HG02973 (cell line): ENCODE measurements around the gene SEC62.
"Not testable (repeated sequence)": the region's sequence is repeated elsewhere in the genome, so short reads cannot be mapped to it uniquely, and the experiment has no call there.

Source experiments
- ATAC-seq: cut with Tn5 transposase; IDR thresholded peaks from one replicate; pipeline ENCODE4 v1.9.1; 2021; ENCODE audit warnings: moderate library complexity; ENCODE audit not compliant: unreplicated experiment

SEC62 gene

GRCh38 chr3:170012683-170013400 is 46.2 kb downstream of the SEC62 start:
- no peak for ATAC-seq

DNA sequence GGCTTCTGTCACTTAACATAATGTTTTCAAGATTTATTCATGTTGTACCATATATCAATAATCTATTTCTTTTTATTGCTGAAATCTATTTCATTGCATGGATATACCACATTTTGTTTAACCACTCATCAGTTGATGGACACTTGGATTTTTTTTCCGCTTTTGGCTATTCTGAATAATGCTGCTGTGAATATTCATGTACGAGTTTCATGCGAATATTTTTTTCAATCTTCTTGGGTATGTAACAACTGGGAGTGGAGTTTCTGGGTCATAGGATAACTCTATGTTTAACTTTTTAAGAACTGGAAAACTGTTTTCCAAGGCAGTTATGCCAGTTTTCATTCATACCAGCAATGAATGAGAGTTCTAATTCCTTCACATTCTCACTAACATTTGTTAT is 49.5 kb downstream of the SEC62 start:
- ATAC-seq = no peak

- ATAC-seq = not testable (repeated sequence)
These were observed 52.7 kb downstream of the SEC62 start for GRCh38 chr3:170019306-170019705.

- ATAC-seq = no peak
These were observed 54.5 kb downstream of the SEC62 start for GRCh38 chr3:170021083-170021482.

DNA sequence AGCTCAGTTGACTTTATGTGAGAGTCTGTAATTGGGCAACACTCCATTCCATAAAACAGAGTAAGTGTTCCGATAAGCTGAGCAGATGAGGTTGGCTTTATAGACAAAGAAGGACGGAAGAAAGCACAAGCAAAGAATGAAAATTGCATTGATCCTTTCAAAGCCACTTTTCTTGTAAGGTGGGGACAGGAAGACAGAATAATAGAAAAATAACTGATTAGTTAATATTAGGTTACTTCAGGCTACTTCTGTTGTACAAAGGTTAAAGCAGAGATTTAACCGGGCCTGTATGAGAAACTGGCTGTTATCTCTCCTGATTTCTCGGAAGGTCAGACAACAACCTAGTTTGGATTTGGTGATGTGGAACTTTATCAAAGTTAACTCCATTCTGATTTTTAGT is 55.7 kb downstream of the SEC62 start:
- ATAC-seq = no peak

- ATAC-seq = no peak
These were observed 56.6 kb downstream of the SEC62 start for GRCh38 chr3:170023165-170023564.

DNA sequence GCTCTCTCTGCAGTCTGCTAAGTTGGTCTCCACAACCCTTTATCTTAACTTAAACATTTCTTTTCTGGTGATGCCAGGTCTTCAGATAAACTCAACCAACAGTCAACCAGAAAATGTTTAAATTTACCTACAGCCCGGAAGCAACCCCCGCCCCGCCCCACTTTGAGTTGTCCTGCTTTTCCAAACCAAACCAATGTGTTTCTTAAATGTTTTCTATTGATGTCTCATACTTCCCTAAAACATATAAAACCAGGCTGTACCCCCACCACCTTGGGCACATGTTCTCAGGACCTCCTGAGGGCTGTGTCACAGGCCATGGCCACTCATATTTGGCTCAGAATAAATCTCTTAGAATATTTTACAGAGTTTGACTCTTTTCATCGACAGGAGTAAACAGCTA is 58.0 kb downstream of the SEC62 start:
- no peak for ATAC-seq

- no peak for ATAC-seq
These were observed 60.9 kb downstream of the SEC62 start for GRCh38 chr3:170027233-170028102.

DNA sequence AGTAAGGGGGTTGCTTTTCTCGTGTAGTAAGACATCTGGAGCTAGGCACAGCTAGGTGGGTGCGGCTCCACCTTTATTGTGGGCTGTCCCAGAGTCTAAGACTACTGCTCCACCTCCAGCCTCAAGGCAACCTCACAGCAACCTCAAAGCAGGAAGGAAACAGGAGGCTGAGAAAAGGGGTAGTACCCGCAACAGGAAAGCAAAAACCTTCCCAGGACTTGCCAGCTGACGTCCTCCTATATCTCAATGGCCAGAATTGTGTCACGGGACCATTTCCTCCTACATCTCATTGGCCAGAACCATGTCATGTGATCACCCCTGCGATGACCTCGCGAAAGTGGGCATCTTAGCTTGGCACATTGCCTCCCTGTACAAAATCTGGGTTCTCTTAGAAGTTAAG is 66.9 kb downstream of the SEC62 start:
- ATAC-seq = no peak

DNA sequence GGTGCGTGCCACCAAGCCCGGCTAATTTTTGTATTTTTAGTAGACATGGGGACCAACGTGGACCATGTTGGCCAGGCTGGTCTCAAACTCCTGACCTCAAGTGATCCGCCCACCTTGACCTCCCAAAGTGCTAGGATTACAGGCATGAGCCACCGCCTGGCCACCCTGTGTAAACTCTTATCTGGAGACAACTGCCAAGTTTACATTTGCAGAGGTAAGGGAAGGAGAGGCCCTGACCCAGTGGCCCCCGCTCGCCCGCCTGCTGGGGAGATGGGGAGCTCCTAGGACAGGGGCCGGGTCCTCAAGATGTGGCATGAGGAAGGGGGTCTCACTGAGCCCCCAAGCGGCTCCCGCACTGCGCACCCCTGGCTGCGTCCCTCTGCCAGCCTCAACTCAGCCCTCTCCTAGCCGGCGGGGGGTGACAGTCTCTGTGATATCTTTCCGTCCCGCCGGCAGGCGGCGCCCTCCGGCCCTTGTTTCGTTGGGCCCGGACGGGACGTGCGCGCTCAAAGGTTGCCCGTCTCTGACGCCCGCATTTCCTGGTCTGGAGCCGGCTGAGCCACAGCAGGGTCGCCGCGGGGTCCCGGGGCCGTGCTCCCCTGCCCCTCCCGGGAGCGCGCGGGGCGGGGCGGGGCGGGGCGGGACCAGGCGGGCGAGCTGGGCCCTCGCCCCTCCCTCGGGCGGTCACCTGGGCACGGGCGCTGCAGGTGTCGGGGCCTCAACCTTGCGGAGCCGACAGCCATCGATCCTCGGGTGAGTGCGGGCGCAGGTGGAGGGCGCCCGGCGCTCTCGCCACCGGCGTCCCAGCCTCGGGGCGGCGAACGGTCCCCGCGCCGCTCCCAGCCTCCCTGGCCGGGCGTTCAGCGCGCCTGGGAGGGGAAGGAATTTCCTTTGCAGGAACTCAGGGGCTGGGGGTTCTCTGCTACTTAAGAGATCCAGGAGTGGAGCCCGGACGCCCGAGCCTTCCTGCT is 71.1 kb downstream of the SEC62 start, which contains the start of gene GPR160:
GPR160 (plus strand) TSS at position 533 of the 971 bp plus-strand sequence. CDS start 45,978 bp downstream, outside the sequence.
- ATAC-seq = peak; percentile 81

GRCh38 chr3:170038434-170039110 is 72.0 kb downstream of the SEC62 start:
- ATAC-seq = peak; percentile 9

DNA sequence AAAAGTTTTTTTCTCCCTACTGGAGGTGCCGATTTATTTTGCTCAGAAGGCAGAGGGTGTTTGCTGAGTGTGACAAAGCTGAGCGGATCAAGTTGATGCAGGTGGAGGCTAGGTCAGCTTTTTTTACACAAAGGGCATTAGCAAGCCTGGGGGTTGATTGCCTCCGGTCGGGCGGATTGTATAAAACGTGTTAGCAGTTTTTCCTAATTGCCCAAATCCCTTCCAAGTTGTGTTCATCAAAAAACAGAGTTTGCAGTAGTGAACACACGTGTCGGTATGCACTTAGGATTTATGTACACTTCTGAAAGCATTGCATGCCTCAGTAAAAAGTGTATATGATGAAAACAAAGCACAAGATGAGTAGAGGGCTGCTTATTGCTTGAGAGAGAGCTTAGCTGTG is 73.8 kb downstream of the SEC62 start:
- no peak for ATAC-seq

GRCh38 chr3:170043506-170043905 is 76.9 kb downstream of the SEC62 start:
- ATAC-seq = no peak

DNA sequence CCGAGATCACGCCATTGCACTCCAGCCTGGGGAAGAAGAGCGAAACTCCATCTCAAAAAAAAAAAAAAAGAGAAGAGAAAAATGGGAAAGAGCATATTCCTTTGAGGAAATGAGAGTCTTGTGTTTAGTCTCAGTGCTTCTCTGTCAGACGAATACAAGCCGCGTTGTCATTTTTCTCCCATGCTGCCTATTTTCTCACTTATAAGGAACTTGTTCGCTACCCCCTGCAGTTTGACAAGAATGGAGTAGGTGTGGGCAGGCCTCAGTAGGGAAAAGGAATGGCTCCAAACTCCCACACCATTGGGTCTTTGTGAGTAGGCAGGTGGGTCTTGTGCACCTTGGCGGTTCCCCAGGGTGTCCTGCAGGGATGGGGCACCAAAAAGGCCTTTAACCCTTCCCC is 77.7 kb downstream of the SEC62 start:
- no peak for ATAC-seq

- ATAC-seq = peak; percentile 68
These were observed 78.2 kb downstream of the SEC62 start for GRCh38 chr3:170044795-170045244.

DNA sequence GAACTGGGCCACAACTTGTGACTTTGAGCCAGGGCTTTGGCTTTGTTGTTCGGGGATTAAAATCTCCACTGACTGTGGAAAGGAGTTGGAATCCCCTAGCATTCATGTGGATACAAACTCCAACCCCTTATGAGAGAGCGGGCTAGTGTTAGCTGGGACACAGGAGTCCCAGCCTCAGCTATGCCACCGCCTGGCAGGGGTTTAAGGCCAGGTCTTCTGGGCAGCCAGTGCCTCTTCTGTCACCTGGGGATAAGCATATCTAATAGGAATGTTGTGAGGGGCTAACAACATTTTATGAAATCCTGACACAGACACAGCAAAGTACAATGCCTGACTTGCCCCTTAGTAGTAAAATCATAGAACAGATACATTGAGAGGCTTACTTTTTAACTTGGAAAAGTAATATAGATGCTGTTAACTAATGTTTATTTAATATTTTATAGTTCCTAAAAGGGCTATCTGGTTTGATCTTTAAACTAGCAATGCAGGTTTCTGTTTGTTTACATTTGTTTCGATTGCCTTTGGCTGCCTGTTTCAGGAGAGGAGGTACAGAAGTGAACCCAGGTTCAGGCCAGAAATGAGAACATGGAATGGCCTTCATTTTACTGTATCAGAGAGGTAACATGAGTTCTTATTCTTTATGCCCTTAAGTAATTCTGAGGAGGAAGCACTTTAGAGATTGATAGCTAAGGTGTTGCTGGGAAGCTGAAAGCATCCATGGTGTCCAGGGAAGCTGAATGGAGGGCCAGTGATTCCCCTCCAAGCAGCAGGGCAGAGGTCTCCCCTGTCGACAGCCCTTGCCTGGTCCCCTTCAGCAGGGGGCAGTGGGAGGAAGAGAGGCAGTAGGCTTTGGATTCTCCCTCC is 79.9 kb downstream of the SEC62 start:
- ATAC-seq = no peak

GRCh38 chr3:170047133-170047404 is 80.5 kb downstream of the SEC62 start:
- no peak for ATAC-seq
